HG02678 (cell line): ENCODE data around the gene PRELID3B.

Experiments
- ATAC-seq: cut with Tn5 transposase; IDR thresholded peaks from one replicate; pipeline ENCODE4 v1.9.1; 2021; ENCODE audit warnings: mild to moderate bottlenecking, moderate library complexity; ENCODE audit not compliant: unreplicated experiment

Gene PRELID3B

GRCh38 chr20:59010995-59011873 lies 31.4 kb downstream of the PRELID3B start:
- ATAC-seq = no peak

GRCh38 chr20:59010321-59010994 lies 32.1 kb downstream of the PRELID3B start:
- ATAC-seq = no peak

GRCh38 chr20:59008715-59009336 lies 33.8 kb downstream of the PRELID3B start:
- no peak for ATAC-seq

- peak; percentile 28 for ATAC-seq
These were observed 34.7 kb downstream of the PRELID3B start for GRCh38 chr20:59007665-59008511.

GRCh38 chr20:59006864-59007664 lies 35.5 kb downstream of the PRELID3B start, which contains the start of gene CTSZ:
TSS of gene CTSZ (minus strand) at chr20:59007254. CDS start at chr20:59007128, 126 bp downstream.
- ATAC-seq = no peak

GRCh38 chr20:59006167-59006863 lies 36.3 kb downstream of the PRELID3B start:
- ATAC-seq = no peak

- no peak for ATAC-seq
These were observed 36.9 kb downstream of the PRELID3B start for GRCh38 chr20:59005523-59006166.

GRCh38 chr20:59004763-59005522 lies 37.6 kb downstream of the PRELID3B start:
- ATAC-seq = peak; percentile 67

GRCh38 chr20:59004493-59004762 lies 38.2 kb downstream of the PRELID3B start:
- no peak for ATAC-seq

GRCh38 chr20:59003836-59004492 lies 38.6 kb downstream of the PRELID3B start:
- no peak for ATAC-seq

GRCh38 chr20:59002874-59003399 lies 39.6 kb downstream of the PRELID3B start:
- no peak for ATAC-seq

GRCh38 chr20:59002388-59002787 lies 40.2 kb downstream of the PRELID3B start:
- ATAC-seq = no peak

GRCh38 chr20:59001449-59002171 lies 41.0 kb downstream of the PRELID3B start:
- no peak for ATAC-seq

GRCh38 chr20:59001068-59001448 lies 41.5 kb downstream of the PRELID3B start:
- ATAC-seq = no peak

GRCh38 chr20:59000326-59000725 lies 42.3 kb downstream of the PRELID3B start:
- no peak for ATAC-seq

- no peak for ATAC-seq
These were observed 43.9 kb downstream of the PRELID3B start for GRCh38 chr20:58998656-58999055.
